ENCODE results near the gene REV1.

The REV1 gene

DNA sequence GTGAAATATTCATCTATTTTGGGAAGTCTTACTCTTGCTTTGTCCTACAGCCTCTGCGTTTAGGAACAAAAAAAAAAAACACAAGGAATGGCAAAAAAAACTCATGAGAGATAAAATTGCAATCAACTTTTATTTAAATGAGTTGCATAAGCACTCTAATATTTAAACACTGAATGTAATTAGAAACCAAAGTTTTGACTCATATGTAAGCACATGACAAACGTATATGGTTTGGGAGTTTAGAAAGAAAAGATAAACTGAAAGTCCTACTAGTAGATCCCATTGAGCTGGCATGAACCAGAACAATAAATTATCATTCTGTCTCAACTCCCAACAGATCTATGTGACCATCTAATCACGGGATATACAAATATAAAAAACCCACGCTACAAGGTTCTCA is 44.8 kb downstream of the REV1 start:
- in situ Hi-C loops (cut with MboI; ENCODE audit: low sequenced_read_pairs, unreplicated experiment), result no loop called here
- no peak for TF ChIP-seq CTCF (IDR thresholded peaks at IDR 0.05; ENCODE audit: borderline replicate concordance, control extremely low read depth, extremely low read depth, insufficient read depth, missing control alignments)
- no peak for DNase-seq (ENCODE audit: low spot score)

DNA sequence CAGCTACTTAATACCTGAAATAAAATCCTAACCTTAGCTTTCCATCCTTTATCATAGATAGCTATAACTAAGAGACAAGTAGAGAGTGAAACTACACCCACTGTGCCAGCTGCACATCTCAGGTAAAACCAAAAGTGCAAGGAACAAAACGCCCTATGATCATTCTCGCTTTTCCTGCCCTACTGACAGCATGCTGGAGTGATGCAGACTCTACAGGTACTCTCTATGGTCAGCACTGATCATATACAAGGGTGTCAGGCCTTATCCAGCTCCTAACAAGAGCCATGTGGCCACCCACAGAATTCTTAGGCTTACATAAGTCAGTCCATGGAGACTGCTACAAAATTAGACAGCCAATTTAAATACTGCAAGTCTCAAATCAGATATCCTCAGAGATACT is 45.6 kb downstream of the REV1 start:
- no peak for DNase-seq (ENCODE audit: low spot score)
- in situ Hi-C loops (cut with MboI; ENCODE audit: low sequenced_read_pairs, unreplicated experiment), result no loop called here
- TF ChIP-seq CTCF (IDR thresholded peaks at IDR 0.05; ENCODE audit: borderline replicate concordance, control extremely low read depth, extremely low read depth, insufficient read depth, missing control alignments), result no peak

DNA sequence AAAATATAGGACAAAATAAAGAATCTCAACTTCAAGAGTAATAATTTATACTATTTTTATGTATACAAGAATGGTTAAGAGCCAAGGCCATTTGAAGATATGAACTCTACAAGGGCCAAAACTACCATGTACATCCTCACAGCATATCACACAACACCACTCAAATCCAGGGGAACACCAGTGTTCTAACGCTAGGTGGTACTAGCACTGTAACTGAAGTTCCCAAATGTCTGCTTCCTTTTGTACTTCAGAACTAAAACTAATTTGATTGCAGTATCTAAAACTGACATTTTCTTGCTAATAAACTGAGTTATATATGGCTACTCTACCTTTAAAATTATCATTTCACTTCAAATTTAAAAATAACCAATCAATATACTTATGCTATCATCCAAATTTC is 47.0 kb downstream of the REV1 start:
- in situ Hi-C loops (cut with MboI; ENCODE audit: low sequenced_read_pairs, unreplicated experiment), result no loop called here
- no peak for TF ChIP-seq CTCF (IDR thresholded peaks at IDR 0.05; ENCODE audit: borderline replicate concordance, control extremely low read depth, extremely low read depth, insufficient read depth, missing control alignments)
- no peak for DNase-seq (ENCODE audit: low spot score)

GRCh38 chr2:99439971-99440505 is 49.8 kb downstream of the REV1 start:
- in situ Hi-C loops (cut with MboI; ENCODE audit: low sequenced_read_pairs, unreplicated experiment), result no loop called here
- no peak for TF ChIP-seq CTCF (IDR thresholded peaks at IDR 0.05; ENCODE audit: borderline replicate concordance, control extremely low read depth, extremely low read depth, insufficient read depth, missing control alignments)
- DNase-seq (ENCODE audit: low spot score), result no peak

GRCh38 chr2:99436874-99437273 is 52.9 kb downstream of the REV1 start:
- in situ Hi-C loops (cut with MboI; ENCODE audit: low sequenced_read_pairs, unreplicated experiment), result no loop called here
- TF ChIP-seq CTCF (IDR thresholded peaks at IDR 0.05; ENCODE audit: borderline replicate concordance, control extremely low read depth, extremely low read depth, insufficient read depth, missing control alignments), result no peak
- no peak for DNase-seq (ENCODE audit: low spot score)

DNA sequence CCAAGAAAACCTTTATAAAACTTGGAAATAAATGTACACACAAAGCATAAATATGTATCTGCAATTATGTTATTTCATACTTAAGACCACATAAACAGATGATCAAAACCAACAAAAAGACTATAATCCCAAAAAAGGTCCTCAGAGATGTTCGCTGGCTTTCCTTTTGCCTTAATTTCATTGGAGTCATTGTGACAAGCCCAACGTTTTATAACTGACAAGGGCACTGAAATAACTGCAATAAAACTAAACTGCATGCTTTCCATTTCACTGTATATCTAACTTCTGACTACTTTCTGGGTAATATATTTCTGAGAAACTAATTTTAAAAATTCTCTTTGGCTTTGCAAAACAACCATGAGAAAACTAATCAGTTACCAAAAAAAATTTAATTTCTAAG is 56.5 kb downstream of the REV1 start:
- DNase-seq (ENCODE audit: low spot score), result no peak
- no peak for TF ChIP-seq CTCF (IDR thresholded peaks at IDR 0.05; ENCODE audit: borderline replicate concordance, control extremely low read depth, extremely low read depth, insufficient read depth, missing control alignments)
- in situ Hi-C loops (cut with MboI; ENCODE audit: low sequenced_read_pairs, unreplicated experiment), result no loop called here
